ENCODE data around the gene SPIN1. TPM values are rescaled to one million over a fixed set of nuclear protein-coding genes. Genes with fewer than 3 reads are reported as not detected.

The SPIN1 gene
- polyA plus RNA-seq, 1 experiment: 119 TPM

- DNase-seq (ENCODE audit: low read depth, low spot score): no peak
Observed at GRCh38 chr9:88391921-88392320, 3.7 kb downstream of the SPIN1 start.

GRCh38 chr9:88392549-88392948, 4.3 kb downstream of the SPIN1 start:
- ChIA-PET CTCF (no interaction called here), POLR2A (no interaction called here)
- Histone ChIP-seq H3K27me3 (ENCODE audit: control insufficient read depth, insufficient read depth, low read length) (no peaks in the 10 kb centered on the region), H3K4me3 (ENCODE audit: low read depth, low read length) (no peak overlapping the region), H3K27ac (ENCODE audit: low read depth, low read length) (no peak overlapping the region), H3K9me3 (ENCODE audit: control insufficient read depth, insufficient read depth, low read length) (no peaks in the 10 kb centered on the region)
- no peak for DNase-seq (ENCODE audit: low read depth, low spot score)
- TF ChIP-seq CTCF (IDR thresholded peaks at IDR 0.05; ENCODE audit: low read depth, low read length): no peak

More at GRCh38 chr9:88391921-88392320, 3.7 kb downstream of the SPIN1 start:
- Histone ChIP-seq H3K27me3 (ENCODE audit: control insufficient read depth, insufficient read depth, low read length) (no peaks in the 10 kb centered on the region), H3K9me3 (ENCODE audit: control insufficient read depth, insufficient read depth, low read length) (no peaks in the 10 kb centered on the region), H3K4me3 (ENCODE audit: low read depth, low read length) (no peak overlapping the region), H3K27ac (ENCODE audit: low read depth, low read length) (no peak overlapping the region)
- CTCF ChIA-PET: interaction anchor here (1.6 kb wide), 1 partner anchor 187 kb away, joined by 4 read pairs; no protein-coding TSS in a partner anchor
- no peak for TF ChIP-seq CTCF (IDR thresholded peaks at IDR 0.05; ENCODE audit: low read depth, low read length)
- POLR2A ChIA-PET: no interaction called here

GRCh38 chr9:88396836-88397577, 8.8 kb downstream of the SPIN1 start:
- ChIA-PET CTCF (interaction anchor here (0.7 kb wide), 1 partner anchor 176 kb away, joined by 3 read pairs; no protein-coding TSS in a partner anchor), POLR2A (no interaction called here)
- H3K27me3 ChIP-seq (ENCODE audit: control insufficient read depth, insufficient read depth, low read length): no peaks in the 10 kb centered on the region
- no peak for TF ChIP-seq CTCF (IDR thresholded peaks at IDR 0.05; ENCODE audit: low read depth, low read length)
- no peak overlapping the region for H3K27ac ChIP-seq (ENCODE audit: low read depth, low read length)
- no peak overlapping the region for H3K4me3 ChIP-seq (ENCODE audit: low read depth, low read length)
- H3K9me3 ChIP-seq (ENCODE audit: control insufficient read depth, insufficient read depth, low read length): no peaks in the 10 kb centered on the region
- DNase-seq (ENCODE audit: low read depth, low spot score): no peak

GRCh38 chr9:88398016-88398415, 9.8 kb downstream of the SPIN1 start:
- H3K9me3 ChIP-seq (ENCODE audit: control insufficient read depth, insufficient read depth, low read length): no peaks in the 10 kb centered on the region
- ChIA-PET CTCF (interaction anchor here (0.7 kb wide), 1 partner anchor 175 kb away, joined by 3 read pairs; no protein-coding TSS in a partner anchor), POLR2A (no interaction called here)
- H3K4me3 ChIP-seq (ENCODE audit: low read depth, low read length): no peak overlapping the region
- TF ChIP-seq CTCF (IDR thresholded peaks at IDR 0.05; ENCODE audit: low read depth, low read length): no peak
- no peak overlapping the region for H3K27ac ChIP-seq (ENCODE audit: low read depth, low read length)
- no peak for DNase-seq (ENCODE audit: low read depth, low spot score)
- no peaks in the 10 kb centered on the region for H3K27me3 ChIP-seq (ENCODE audit: control insufficient read depth, insufficient read depth, low read length)

GRCh38 chr9:88399966-88400365, 11.7 kb downstream of the SPIN1 start:
- H3K27me3 ChIP-seq (ENCODE audit: control insufficient read depth, insufficient read depth, low read length): no peaks in the 10 kb centered on the region
- DNase-seq (ENCODE audit: low read depth, low spot score): peak; percentile 61
- no peak overlapping the region; the same call in 1 of the 2 replicates for H3K4me3 ChIP-seq (ENCODE audit: low read depth, low read length)
- ChIA-PET CTCF (no interaction called here), POLR2A (interaction anchor here (0.7 kb wide), 1 partner anchor 134 kb away, joined by 3 read pairs; no protein-coding TSS in a partner anchor)
- TF ChIP-seq CTCF (IDR thresholded peaks at IDR 0.05; ENCODE audit: low read depth, low read length): no peak
- peak overlapping the region; percentile 93 for H3K27ac ChIP-seq (ENCODE audit: low read depth, low read length)
- no peaks in the 10 kb centered on the region for H3K9me3 ChIP-seq (ENCODE audit: control insufficient read depth, insufficient read depth, low read length)
